ENCODE data around the gene IFI27L1. TPM values are rescaled to one million over a fixed set of nuclear protein-coding genes. Genes with fewer than 3 reads are reported as not detected.

IFI27L1 gene
- total RNA-seq, 1 experiment from 2014 or later: 19.6 TPM

- Histone ChIP-seq H3K36me3 (ENCODE audit: control insufficient read depth, insufficient read depth, low read length) (no peaks in the 10 kb centered on the region; the same call in 1 of the 2 replicates), H3K4me3 (ENCODE audit: low read depth in 2 of 2, low read length in 2 of 2) (no peak overlapping the region), H3K9me3 (ENCODE audit: control insufficient read depth, insufficient read depth, low read depth, low read length) (no peaks in the 10 kb centered on the region), H3K4me1 (ENCODE audit: control insufficient read depth, insufficient read depth, low read length) (no peaks in the 10 kb centered on the region), H3K27me3 (ENCODE audit: control insufficient read depth, insufficient read depth, low read length) (no peaks in the 10 kb centered on the region), H3K27ac (ENCODE audit: low read length) (no peak overlapping the region)
- BruUV-seq (replicated peaks): no TSS peak
- in situ Hi-C loops (cut with HindIII; ENCODE audit: low pct_unique_long_range_greater_than_20kb, low sequenced_read_pairs) (no loop called here), intact Hi-C loops (cut with micrococcal nuclease; ENCODE audit: unreplicated experiment) (no loop called here)
- ATAC-seq: no peak; the same call in 1 of the 2 replicates
- POLR2A ChIA-PET: no interaction called here
- DNase-seq (ENCODE audit: low read depth, low spot score): no peak
- TF ChIP-seq TCF7L2 (IDR thresholded peaks at IDR 0.05; ENCODE audit: low read depth, low read length): no peak
- TF ChIP-seq REST (IDR thresholded peaks at IDR 0.05; ENCODE audit: insufficient read depth in 1 of 2, low read depth in 2 of 2, low read length in 1 of 2): no peak
- no peak for TF ChIP-seq CTCF (IDR thresholded peaks at IDR 0.05)
- TF ChIP-seq SIN3A (IDR thresholded peaks at IDR 0.05; ENCODE audit: borderline replicate concordance, insufficient read depth, low read depth, low read length): no peak
- no peak for TF ChIP-seq POLR2AphosphoS5 (IDR thresholded peaks at IDR 0.05; ENCODE audit: low read depth, low read length)
- CTCF ChIA-PET: no interaction called here
These were observed 39.4 kb upstream of the IFI27L1 start for GRCh38 chr14:94041551-94042346.

GRCh38 chr14:94042433-94043091 is 38.5 kb upstream of the IFI27L1 start:
- in situ Hi-C loops (cut with HindIII; ENCODE audit: low pct_unique_long_range_greater_than_20kb, low sequenced_read_pairs): no loop called here
- ATAC-seq: peak; percentile 22; the same call in 1 of the 2 replicates
- intact Hi-C loops (cut with micrococcal nuclease; ENCODE audit: unreplicated experiment): no loop called here
- no peaks in the 10 kb centered on the region; the same call in 1 of the 2 replicates for H3K36me3 ChIP-seq (ENCODE audit: control insufficient read depth, insufficient read depth, low read length)
- H3K27me3 ChIP-seq (ENCODE audit: control insufficient read depth, insufficient read depth, low read length): no peaks in the 10 kb centered on the region
- no peak overlapping the region for H3K4me3 ChIP-seq (ENCODE audit: low read depth in 2 of 2, low read length in 2 of 2)
- BruUV-seq (replicated peaks): no TSS peak
- CTCF ChIA-PET: no interaction called here
- H3K4me1 ChIP-seq (ENCODE audit: control insufficient read depth, insufficient read depth, low read length): no peaks in the 10 kb centered on the region
- no peak overlapping the region for H3K27ac ChIP-seq (ENCODE audit: low read length)
- no peak for DNase-seq (ENCODE audit: low read depth, low spot score)
- TF ChIP-seq REST (IDR thresholded peaks at IDR 0.05; ENCODE audit: insufficient read depth in 1 of 2, low read depth in 2 of 2, low read length in 1 of 2) (no peak), CTCF (IDR thresholded peaks at IDR 0.05) (no peak), SIN3A (IDR thresholded peaks at IDR 0.05; ENCODE audit: borderline replicate concordance, insufficient read depth, low read depth, low read length) (no peak), POLR2AphosphoS5 (IDR thresholded peaks at IDR 0.05; ENCODE audit: low read depth, low read length) (no peak), TCF7L2 (IDR thresholded peaks at IDR 0.05; ENCODE audit: low read depth, low read length) (no peak)
- POLR2A ChIA-PET: no interaction called here
- H3K9me3 ChIP-seq (ENCODE audit: control insufficient read depth, insufficient read depth, low read depth, low read length): no peaks in the 10 kb centered on the region

Measured in Panc1 (cell line).